ENCODE data around the gene KLF7. TPM values are rescaled to one million over a fixed set of nuclear protein-coding genes. Genes with fewer than 3 reads are reported as not detected.
A peak's percentile ranks its signal among the peaks of the same experiment; 100 is the strongest.

Gene KLF7
- total and polyA plus RNA-seq, 4 donors = 4.4 to 51.8 (median 22.3) TPM

GRCh38 chr2:207086136-207086535 is 79.6 kb downstream of the KLF7 start:
- H3K36me3 ChIP-seq (ENCODE audit: control insufficient read depth in 4 of 4, insufficient read depth in 4 of 4, low read length in 4 of 4) = peaks cover 2 to 20% (median 5%) of the 10 kb centered on the region in 4 donors

GRCh38 chr2:207085110-207085509 is 80.6 kb downstream of the KLF7 start:
- Histone ChIP-seq H3K9me3 (ENCODE audit: control insufficient read depth in 4 of 4, insufficient read depth in 3 of 4, low read length in 3 of 4) (no peaks in the 10 kb centered on the region), H3K9ac (ENCODE audit: insufficient read depth in 1 of 2, low read length in 2 of 2) (no peak overlapping the region), H3K27ac (ENCODE audit: low read depth in 1 of 2, low read length in 1 of 2) (peak overlapping the region in 1 of 2 donors; percentile 3), H3K27me3 (ENCODE audit: control insufficient read depth in 3 of 3, insufficient read depth in 3 of 3, low read length in 2 of 3) (no peaks in the 10 kb centered on the region), H3K4me1 (ENCODE audit: control insufficient read depth in 5 of 5, insufficient read depth in 5 of 5, low read length in 5 of 5) (peaks cover 0 to 44% (median 0%) of the 10 kb centered on the region in 5 donors), H3K4me3 (no peak overlapping the region), H3K36me3 (ENCODE audit: control insufficient read depth in 4 of 4, insufficient read depth in 4 of 4, low read length in 4 of 4) (peaks cover 8 to 31% (median 11%) of the 10 kb centered on the region in 4 donors)
- ATAC-seq (ENCODE audit: insufficient read depth, low FRiP score) (no peak), DNase-seq (peak in 1 of 3 donors; percentile 45)
- 84 to 88% methylated on average over 5 of the region's 5 CpGs for WGBS, 2 donors
- TF ChIP-seq CTCF (IDR thresholded peaks at IDR 0.05; ENCODE audit: control extremely low read depth, extremely low read depth) = no peak

More at GRCh38 chr2:207086136-207086535, 79.6 kb downstream of the KLF7 start:
- Histone ChIP-seq H3K27ac (ENCODE audit: low read depth in 1 of 2, low read length in 1 of 2) (peak overlapping the region in 1 of 2 donors; percentile 63), H3K4me1 (ENCODE audit: control insufficient read depth in 5 of 5, insufficient read depth in 5 of 5, low read length in 5 of 5) (peaks cover 0 to 53% (median 0%) of the 10 kb centered on the region in 5 donors), H3K27me3 (ENCODE audit: control insufficient read depth in 3 of 3, insufficient read depth in 3 of 3, low read length in 2 of 3) (no peaks in the 10 kb centered on the region), H3K4me3 (no peak overlapping the region), H3K9ac (ENCODE audit: insufficient read depth in 1 of 2, low read length in 2 of 2) (no peak overlapping the region), H3K9me3 (ENCODE audit: control insufficient read depth in 4 of 4, insufficient read depth in 3 of 4, low read length in 3 of 4) (no peaks in the 10 kb centered on the region)
- TF ChIP-seq CTCF (IDR thresholded peaks at IDR 0.05; ENCODE audit: control extremely low read depth, extremely low read depth) = no peak
- no peak for DNase-seq
- 79 to 88% methylated on average over 8 of the region's 8 CpGs for WGBS, 2 donors
- ATAC-seq (ENCODE audit: insufficient read depth, low FRiP score) = no peak

GRCh38 chr2:207083361-207084110 is 82.2 kb downstream of the KLF7 start:
- H3K36me3 ChIP-seq (ENCODE audit: control insufficient read depth in 4 of 4, insufficient read depth in 4 of 4, low read length in 4 of 4) = peaks cover 15 to 40% (median 18%) of the 10 kb centered on the region in 4 donors
- no peak for ATAC-seq (ENCODE audit: insufficient read depth, low FRiP score)
- no peak for TF ChIP-seq CTCF (IDR thresholded peaks at IDR 0.05; ENCODE audit: control extremely low read depth, extremely low read depth)
- H3K9ac ChIP-seq (ENCODE audit: insufficient read depth in 1 of 2, low read length in 2 of 2) = no peak overlapping the region
- H3K27ac ChIP-seq (ENCODE audit: low read depth in 1 of 2, low read length in 1 of 2) = no peak overlapping the region
- no peak for DNase-seq
- WGBS, 2 donors = 69 to 70% methylated on average over 2 of the region's 2 CpGs
- H3K4me1 ChIP-seq (ENCODE audit: control insufficient read depth in 5 of 5, insufficient read depth in 5 of 5, low read length in 5 of 5) = peaks cover 0 to 30% (median 0%) of the 10 kb centered on the region in 5 donors
- no peaks in the 10 kb centered on the region for H3K9me3 ChIP-seq (ENCODE audit: control insufficient read depth in 4 of 4, insufficient read depth in 3 of 4, low read length in 3 of 4)
- no peaks in the 10 kb centered on the region for H3K27me3 ChIP-seq (ENCODE audit: control insufficient read depth in 3 of 3, insufficient read depth in 3 of 3, low read length in 2 of 3)
- no peak overlapping the region for H3K4me3 ChIP-seq
